MG63 (cell line): ENCODE data around the gene CBX1. TPM values are rescaled to one million over a fixed set of nuclear protein-coding genes. Genes with fewer than 3 reads are reported as not detected.

Experiments used
- DNase-seq: peaks from one replicate; pipeline ENCODE4 v3.0.0-alpha.2; 2020
- H3K27me3 ChIP-seq: fragments of 250-450 bp; sonication (Bioruptor Pico); 2 replicates; pipeline ENCODE4 v1.5.1; 2020; ENCODE audit warnings: mild to moderate bottlenecking, moderate library complexity
- H3K36me3 ChIP-seq: fragments of 250-450 bp; sonication (Bioruptor Pico); 2 replicates; pipeline ENCODE4 v1.5.1; 2020; ENCODE audit warnings: mild to moderate bottlenecking, moderate library complexity
- H3K4me3 ChIP-seq: fragments of 250-450 bp; sonication (Bioruptor Pico); 2 replicates; pipeline ENCODE4 v1.5.1; 2020; ENCODE audit warnings: mild to moderate bottlenecking, moderate library complexity
- H3K9me3 ChIP-seq: fragments of 250-450 bp; sonication (Bioruptor Pico); 2 replicates; pipeline ENCODE4 v1.5.1; 2020; ENCODE audit warnings: mild to moderate bottlenecking, moderate library complexity
- total RNA-seq: library from RNA; depleted of rRNA; stranded (reverse); fragments of >200 nt; shearing (Covaris generic); gene quantifications from 2 replicates; pipeline ENCODE4 v1.2.3, GENCODE V29; 2014; ENCODE audit warnings: low replicate concordance; rRNA removed

CBX1 gene
- total RNA-seq, 1 experiment from 2014 or later, result 50.7 TPM

DNA sequence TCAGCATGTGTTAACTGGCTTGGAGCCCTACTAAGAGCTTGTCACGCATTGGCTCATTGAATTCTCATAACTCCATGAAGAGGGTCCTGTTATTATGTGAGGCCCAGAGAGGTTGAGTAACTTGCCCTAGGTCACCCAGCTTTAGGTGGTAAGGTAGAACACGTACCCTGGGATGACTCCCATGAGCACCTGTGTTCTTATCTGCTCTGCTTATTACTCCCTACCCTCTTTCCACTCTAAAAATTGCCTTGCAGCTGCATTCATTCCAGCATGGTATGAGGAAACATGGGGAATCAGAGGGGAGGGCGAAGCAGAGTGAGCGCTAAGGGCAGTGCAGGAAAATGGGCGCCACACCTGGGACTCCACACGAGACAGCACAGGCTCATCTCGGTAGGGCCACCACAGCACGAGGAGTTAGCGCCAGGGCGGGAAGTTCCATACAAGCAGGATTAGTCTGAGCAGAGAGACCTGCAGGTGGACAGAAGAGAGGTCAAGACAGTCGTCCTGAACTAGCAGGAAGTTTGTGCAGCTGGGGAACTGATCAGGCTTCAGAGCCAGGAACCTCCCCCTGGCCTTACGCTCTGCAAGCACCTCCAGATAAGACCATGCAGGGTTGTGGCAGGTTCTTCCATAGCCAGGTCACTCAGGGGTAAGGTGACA lies 73.8 kb downstream of the CBX1 start:
- DNase-seq, result no peak
- H3K36me3 ChIP-seq, result peaks cover 6% of the 10 kb centered on the region; the same call in 1 of the 2 replicates
- H3K9me3 ChIP-seq, result no peaks in the 10 kb centered on the region
- no peaks in the 10 kb centered on the region for H3K27me3 ChIP-seq
- H3K4me3 ChIP-seq, result no peak overlapping the region

DNA sequence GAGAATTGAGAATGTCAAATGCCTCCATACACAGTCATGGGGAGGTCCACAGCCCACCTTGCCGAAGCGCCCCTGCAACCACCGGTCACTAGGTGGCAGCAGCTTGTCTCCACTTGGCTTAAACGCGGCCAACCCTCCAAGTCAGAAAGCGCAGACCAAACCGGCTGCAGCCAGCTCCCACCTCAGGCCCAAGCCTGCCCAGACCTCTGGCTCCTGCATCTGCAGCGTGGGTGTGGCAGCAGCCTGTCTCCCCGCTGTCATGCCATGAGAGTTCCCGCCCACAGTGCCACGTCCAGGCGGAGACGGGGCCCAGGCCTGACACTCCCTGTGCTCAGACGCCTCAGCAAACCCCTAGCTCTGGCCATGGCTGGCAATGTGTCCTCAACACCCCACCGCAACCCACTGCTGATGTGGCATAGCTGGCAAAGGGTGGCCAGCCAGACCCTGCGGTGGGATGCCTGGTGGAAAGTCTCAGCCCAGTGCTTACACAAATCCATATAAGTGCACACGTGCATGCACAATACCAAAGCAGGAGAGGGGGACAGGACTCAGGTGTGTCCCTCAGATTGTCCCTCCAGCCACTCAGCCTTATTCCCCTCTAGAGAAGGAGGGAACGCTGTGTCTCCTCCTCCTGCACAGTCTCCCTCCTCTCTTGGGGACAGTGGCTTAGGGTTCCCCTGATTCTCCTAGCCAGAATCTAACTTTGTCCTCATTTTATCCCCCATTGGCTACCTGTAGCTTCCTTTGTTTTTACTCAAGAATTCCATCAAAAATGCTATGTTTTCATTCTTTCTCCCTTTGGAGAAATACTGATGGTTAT lies 74.6 kb downstream of the CBX1 start:
- peak; percentile 98 for DNase-seq
- peaks cover 4% of the 10 kb centered on the region; the same call in 1 of the 2 replicates for H3K36me3 ChIP-seq
- no peaks in the 10 kb centered on the region for H3K27me3 ChIP-seq
- H3K4me3 ChIP-seq, result no peak overlapping the region
- no peaks in the 10 kb centered on the region for H3K9me3 ChIP-seq

DNA sequence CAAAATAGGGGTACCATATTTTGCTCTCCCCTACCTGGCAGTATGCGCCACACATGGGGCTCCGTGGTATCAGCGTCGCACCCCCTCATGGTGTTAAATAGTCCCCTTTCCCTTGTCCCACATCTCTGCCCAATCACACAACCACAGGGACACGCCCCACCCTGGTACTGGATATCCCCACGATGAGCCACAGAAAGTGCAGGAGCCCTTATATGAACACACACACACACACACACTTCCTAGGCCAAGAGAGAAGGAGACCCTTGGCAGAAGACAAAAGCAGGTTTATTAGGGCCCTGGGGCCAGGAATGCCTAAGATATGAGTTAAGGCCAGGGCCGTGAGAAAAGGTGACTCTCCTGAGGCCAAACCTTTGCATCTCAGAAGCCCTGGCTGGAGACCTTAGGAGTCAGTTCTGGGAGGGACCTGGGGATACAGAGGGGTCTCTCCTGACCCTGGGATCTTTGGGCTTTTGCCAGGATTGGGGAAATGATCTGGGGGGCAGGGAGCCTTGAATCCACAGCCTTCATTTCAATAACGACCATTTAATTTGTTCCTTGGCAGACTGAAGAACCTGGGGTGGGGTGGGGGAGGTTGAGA lies 75.3 kb downstream of the CBX1 start:
- H3K36me3 ChIP-seq, result 0 out of 2 replicates have a peak, but pooled peaks cover 3% of the 10 kb centered on the region
- H3K4me3 ChIP-seq, result peak overlapping the region; percentile 38
- peak; percentile 51 for DNase-seq
- H3K9me3 ChIP-seq, result no peaks in the 10 kb centered on the region
- H3K27me3 ChIP-seq, result no peaks in the 10 kb centered on the region

DNA sequence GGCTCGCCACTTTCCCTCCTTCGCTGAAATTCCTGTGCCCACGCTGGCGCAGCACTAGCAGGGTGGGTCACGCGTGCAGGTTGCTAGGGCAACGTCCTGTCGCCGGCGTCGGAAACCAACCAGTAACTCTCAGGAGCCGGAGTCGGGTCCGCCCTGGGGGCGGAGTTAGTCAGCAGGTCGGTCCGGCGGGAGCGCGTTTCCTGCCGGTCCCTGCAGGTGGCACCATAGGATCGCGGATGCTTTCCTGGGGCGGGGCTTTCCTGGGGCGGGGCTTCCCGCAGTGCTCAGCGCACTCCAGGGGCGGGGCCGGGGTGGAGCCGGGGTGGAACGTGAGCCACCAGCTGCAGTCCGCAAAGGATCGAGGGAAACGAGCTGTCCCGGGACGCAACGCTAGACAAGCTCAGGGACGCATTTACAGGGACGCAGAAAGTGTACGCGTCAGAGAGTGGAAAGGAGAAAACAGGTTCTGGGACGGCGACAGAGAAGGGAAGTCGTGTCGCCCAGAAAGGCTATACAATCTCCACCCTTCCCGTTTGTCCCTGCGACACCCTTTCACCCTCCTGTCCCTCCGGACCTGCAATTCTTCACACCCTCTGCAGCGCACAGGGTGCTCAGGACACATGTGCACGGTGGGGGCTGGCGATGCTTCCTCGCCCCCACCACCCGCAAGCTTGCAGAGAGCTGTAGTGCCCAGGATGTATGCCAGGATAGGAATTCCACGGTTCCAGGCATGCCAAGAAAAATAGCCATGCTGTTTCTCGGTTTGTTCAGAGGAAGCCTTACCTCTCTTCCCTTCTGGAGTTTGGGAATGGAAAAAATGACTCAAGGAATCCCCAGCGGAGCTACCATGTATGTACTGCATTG lies 76.0 kb downstream of the CBX1 start:
- peak; percentile 99 for DNase-seq
- Histone ChIP-seq H3K4me3 (peak overlapping the region; percentile 38), H3K27me3 (no peaks in the 10 kb centered on the region), H3K9me3 (no peaks in the 10 kb centered on the region), H3K36me3 (0 out of 2 replicates have a peak, but pooled peaks cover 3% of the 10 kb centered on the region)

DNA sequence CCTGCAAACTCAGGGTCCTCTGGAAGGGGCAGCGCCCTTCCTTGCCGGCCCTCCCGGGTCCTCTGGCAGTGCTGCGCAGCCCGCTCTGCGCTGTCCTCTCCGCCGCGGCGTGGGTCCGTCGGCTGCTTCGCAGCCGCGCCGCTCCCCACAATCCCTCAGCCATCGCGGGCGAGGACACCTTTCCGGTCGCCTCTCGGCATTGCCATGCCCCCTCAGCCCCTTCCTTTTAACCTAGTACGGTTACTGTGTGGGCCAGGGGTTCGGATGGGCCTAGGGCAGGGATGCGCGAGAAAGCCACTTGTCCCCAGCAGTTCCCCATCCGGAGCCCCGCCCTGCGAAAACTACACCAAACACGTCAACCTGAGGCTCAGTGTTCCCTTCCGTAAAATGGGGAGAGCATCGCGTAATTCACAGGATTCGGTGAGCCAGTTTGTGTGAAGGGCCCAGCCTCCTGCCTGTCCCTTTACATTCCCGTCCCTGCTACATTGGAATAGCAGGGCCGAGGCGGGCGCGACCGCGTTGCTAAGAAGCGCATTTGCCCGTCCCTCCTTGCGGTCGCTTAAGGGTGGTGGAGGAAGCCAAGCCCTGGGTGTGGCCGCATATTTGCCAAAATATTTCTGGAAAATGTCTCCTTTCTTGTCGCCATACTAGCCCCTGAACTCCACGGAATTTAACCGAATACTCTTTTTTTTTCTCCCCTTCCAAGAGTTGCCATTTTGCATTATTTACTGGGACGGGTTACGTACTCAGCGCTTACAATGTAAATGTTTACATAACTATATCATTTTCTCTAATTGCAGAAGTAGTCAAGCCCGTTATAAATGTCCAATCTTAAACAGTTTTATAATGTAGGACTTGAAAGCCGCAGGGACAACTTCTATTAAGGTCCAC lies 76.9 kb downstream of the CBX1 start:
- H3K9me3 ChIP-seq, result no peaks in the 10 kb centered on the region
- no peaks in the 10 kb centered on the region for H3K27me3 ChIP-seq
- peak overlapping the region; percentile 38 for H3K4me3 ChIP-seq
- peak; percentile 84 for DNase-seq
- 0 out of 2 replicates have a peak, but pooled peaks cover 3% of the 10 kb centered on the region for H3K36me3 ChIP-seq

DNA sequence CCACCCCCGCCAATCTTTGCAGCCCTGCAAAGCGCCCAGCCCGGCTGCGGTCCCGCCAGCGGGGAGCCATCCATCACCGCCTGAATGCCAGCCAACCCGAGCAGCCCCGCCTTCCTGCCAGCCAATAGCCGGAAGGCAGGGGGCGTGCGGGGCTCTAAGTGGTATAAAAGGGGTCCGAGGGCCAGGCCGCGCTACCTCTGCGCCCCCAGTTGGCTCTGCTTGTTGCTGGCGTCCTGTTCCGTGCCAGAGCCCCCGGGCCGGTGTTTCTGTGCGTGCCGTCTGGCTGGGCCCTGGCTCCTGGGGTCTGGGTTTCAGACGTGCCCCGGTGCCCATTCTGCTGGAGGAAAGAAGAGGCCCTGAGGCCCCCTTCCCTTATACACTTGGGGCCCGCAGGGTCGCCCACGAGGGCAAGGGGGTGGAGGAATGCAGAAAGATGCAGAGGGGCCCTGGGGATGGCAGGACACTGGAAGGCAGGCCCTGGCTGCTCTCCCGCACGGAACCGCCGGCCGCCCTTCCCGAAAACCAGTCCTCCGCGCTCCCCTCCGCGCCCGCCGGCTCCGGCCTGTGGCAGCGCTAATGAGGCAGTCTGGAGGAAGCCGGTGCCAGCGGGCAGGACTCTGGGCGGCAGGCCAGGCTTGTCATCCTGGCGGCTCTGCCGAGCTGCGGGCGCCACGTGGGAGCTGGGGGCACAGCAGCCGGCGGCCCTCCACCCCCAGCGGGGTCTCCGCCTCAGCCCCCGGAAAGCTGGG lies 77.7 kb downstream of the CBX1 start:
- no peaks in the 10 kb centered on the region for H3K27me3 ChIP-seq
- H3K36me3 ChIP-seq, result 0 out of 2 replicates have a peak, but pooled peaks cover 3% of the 10 kb centered on the region
- no peaks in the 10 kb centered on the region for H3K9me3 ChIP-seq
- peak; percentile 97 for DNase-seq
- peak overlapping the region; percentile 38 for H3K4me3 ChIP-seq

DNA sequence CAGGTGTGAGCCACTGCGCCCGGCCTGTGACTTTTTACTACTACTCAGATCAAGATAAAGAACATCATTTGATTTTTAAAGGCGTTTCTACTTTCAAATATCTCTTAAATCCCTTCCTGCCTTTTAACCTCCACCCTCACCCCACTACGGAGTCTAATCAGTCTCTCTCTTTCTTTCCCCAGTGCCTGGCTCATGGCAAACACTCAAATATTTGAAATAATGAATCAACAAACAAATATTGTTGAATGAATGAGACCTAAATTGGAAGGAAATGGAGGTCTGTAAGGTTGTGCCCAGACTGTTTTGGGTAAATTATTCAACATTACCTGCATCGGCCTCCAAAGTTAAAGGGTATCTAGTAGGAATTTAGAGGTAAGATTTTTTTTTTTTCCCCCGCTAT lies 78.4 kb downstream of the CBX1 start:
- no peaks in the 10 kb centered on the region for H3K27me3 ChIP-seq
- no peak overlapping the region for H3K4me3 ChIP-seq
- 0 out of 2 replicates have a peak, but pooled peaks cover 3% of the 10 kb centered on the region for H3K36me3 ChIP-seq
- no peak for DNase-seq
- H3K9me3 ChIP-seq, result no peaks in the 10 kb centered on the region

DNA sequence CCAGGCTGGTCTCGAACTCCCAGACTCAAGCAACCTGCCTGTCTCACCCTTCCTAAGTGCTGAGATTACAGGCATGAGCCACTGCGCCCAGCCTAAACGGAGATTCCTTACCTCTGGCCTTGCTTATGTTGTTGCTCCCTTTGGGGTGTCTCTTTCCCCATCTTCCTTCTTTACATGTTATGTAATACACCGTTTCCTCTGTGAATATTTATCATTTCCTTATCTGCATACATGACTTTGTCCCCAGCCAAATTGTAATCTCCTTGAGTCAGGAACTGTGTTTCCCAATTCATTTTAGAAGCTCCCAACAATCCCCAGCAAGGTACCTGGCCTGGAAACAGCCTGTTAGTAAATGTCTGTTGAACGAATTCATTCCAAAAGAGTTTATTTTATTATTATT lies 79.3 kb downstream of the CBX1 start:
- H3K36me3 ChIP-seq, result no peaks in the 10 kb centered on the region
- H3K4me3 ChIP-seq, result no peak overlapping the region
- no peaks in the 10 kb centered on the region for H3K9me3 ChIP-seq
- H3K27me3 ChIP-seq, result no peaks in the 10 kb centered on the region
- DNase-seq, result no peak

Other genes with a start within 250 kb of the CBX1 start
- 0.81 and 2.3 TPM in 2 replicates for gene SP2, start 205.2 kb downstream of the CBX1 start, total RNA-seq
- 41.4 and 89.7 TPM in 2 replicates for gene PNPO, start 159.9 kb downstream of the CBX1 start, total RNA-seq
- not detected in 2 replicates for gene PRR15L, start 143.6 kb downstream of the CBX1 start, total RNA-seq
- gene CDK5RAP3, start 130.4 kb downstream of the CBX1 start, total RNA-seq, result 53.3 and 59.4 TPM in 2 replicates
- gene COPZ2, start 63.7 kb downstream of the CBX1 start, total RNA-seq, result 91.7 and 130 TPM in 2 replicates
- gene NFE2L1, start 53.1 kb downstream of the CBX1 start, total RNA-seq, result 33.6 and 47.7 TPM in 2 replicates
- 19.3 and 19.7 TPM in 2 replicates for gene SNX11, start 6.3 kb upstream of the CBX1 start, total RNA-seq